Peyer's patch (tissue), 4 donors: ENCODE results near the gene HOXA5.

ENCODE experiments used
- POLR2A ChIP-seq, 2 donors: fragments of 450-650 bp; IDR thresholded peaks; one replicate each; pipeline ENCODE4 v1.5.1; 2017; ENCODE audit warnings: antibody characterized with exemption in 2 of 2, mild to moderate bottlenecking in 2 of 2, moderate library complexity in 2 of 2
- TF ChIP-seq, protein P1 (sequence below), 6 experiments: fragments of 450-650 bp in 4 of 6; fragments of 200-600 bp in 2 of 6; sonication (generic) in 1 of 6; IDR thresholded peaks; one replicate each; pipeline ENCODE4 v1.5.1; 2017 to 2019; ENCODE audit warnings: antibody characterized with exemption in 6 of 6, mild to moderate bottlenecking in 3 of 6, moderate library complexity in 1 of 6

DNA sequence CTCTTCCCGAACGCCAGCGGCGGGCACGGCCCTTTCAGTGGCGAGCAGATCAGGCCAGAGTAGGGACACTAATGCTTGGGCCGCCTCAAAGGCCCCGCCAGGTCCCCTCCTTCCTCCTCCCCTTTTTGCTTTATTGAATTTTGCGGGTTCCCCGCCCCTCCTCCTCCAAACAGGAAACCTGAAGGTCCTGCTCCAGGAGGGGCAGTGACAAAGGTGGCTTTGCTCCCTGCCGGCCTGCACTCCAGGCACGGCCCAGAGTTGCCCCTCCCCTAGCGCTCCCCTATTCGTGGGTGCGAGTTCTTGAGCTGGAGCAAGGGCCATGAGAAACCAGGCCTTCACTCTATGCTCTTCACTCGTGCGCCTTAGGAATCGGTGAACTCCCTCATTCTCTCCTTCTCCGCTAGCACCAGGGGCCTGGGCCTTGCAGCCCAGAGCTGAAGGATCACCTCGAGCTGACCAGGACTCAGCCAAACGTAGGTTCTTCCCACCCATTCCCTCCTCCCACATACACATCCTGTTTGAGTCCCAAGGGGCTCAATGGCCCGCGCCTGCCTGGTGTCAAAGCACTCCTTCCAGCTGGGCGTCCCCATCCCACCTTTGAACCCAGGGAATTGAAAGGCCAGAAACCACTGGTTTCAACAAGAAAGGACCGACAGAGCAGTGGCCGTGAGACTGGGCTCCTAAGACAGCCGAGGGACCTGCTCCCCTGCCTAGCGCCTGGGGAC is 4.7 kb upstream of the HOXA5 start:
- TF ChIP-seq, protein P1, sequence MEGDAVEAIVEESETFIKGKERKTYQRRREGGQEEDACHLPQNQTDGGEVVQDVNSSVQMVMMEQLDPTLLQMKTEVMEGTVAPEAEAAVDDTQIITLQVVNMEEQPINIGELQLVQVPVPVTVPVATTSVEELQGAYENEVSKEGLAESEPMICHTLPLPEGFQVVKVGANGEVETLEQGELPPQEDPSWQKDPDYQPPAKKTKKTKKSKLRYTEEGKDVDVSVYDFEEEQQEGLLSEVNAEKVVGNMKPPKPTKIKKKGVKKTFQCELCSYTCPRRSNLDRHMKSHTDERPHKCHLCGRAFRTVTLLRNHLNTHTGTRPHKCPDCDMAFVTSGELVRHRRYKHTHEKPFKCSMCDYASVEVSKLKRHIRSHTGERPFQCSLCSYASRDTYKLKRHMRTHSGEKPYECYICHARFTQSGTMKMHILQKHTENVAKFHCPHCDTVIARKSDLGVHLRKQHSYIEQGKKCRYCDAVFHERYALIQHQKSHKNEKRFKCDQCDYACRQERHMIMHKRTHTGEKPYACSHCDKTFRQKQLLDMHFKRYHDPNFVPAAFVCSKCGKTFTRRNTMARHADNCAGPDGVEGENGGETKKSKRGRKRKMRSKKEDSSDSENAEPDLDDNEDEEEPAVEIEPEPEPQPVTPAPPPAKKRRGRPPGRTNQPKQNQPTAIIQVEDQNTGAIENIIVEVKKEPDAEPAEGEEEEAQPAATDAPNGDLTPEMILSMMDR (IDR thresholded peaks at IDR 0.05) = no peak
- peak; percentile 55 for TF ChIP-seq POLR2A (IDR thresholded peaks at IDR 0.05)
